GM23338 (cell line): ENCODE data around the gene SCG5.

Experiments used
- CTCF ChIP-seq, 2 experiments: fragments of 200-600 bp in 1 of 2; sonication (generic) in 1 of 2; conservative IDR thresholded peaks; 2 replicates each; pipeline versions ENCODE4 v1.5.1 to v1.6.1; 2016 to 2017; ENCODE audit warnings: antibody characterized with exemption in 2 of 2, low read depth in 2 of 2, mild to moderate bottlenecking in 2 of 2, moderate library complexity in 1 of 2
- EZH2 ChIP-seq: fragments of 200-600 bp; sonication (generic); IDR thresholded peaks from one replicate; pipeline ENCODE4 v1.8.0; 2017; ENCODE audit warnings: antibody characterized with exemption, mild to moderate bottlenecking, low read depth; ENCODE audit not compliant: unreplicated experiment
- POLR2AphosphoS5 ChIP-seq: IDR thresholded peaks from 2 replicates; pipeline ENCODE4 v1.6.1; 2016; ENCODE audit warnings: antibody characterized with exemption, low read depth
- TF ChIP-seq, protein P1 (sequence below): IDR thresholded peaks from 2 replicates; pipeline ENCODE4 v1.6.1; 2016; ENCODE audit warnings: antibody characterized with exemption

DNA sequence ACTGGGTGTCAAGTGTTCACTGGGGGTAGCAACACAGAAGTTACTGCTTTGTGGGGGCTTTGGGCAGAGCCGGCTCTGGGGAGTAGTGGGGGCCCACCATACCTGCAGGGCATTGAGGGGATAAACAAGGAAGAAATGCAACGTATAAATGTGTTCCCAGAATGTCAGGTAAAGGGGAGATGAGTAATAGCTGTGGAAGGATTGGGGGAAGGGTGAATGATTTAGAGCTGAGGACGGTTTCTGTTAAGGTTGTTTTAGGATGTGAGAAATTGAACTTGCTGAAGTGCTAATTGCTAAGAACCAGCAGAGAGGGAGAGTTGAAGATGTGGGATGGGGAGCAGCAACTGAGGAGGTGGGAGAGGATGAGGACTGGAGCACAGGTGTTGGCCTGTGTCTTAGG, 10.7 kb downstream of the SCG5 start:
- TF ChIP-seq CTCF (conservative IDR thresholded peaks at IDR 0.05; ENCODE audit: low read depth in 2 of 2) (no peak), EZH2 (no peak), POLR2AphosphoS5 (no peak)
- TF ChIP-seq, protein P1, sequence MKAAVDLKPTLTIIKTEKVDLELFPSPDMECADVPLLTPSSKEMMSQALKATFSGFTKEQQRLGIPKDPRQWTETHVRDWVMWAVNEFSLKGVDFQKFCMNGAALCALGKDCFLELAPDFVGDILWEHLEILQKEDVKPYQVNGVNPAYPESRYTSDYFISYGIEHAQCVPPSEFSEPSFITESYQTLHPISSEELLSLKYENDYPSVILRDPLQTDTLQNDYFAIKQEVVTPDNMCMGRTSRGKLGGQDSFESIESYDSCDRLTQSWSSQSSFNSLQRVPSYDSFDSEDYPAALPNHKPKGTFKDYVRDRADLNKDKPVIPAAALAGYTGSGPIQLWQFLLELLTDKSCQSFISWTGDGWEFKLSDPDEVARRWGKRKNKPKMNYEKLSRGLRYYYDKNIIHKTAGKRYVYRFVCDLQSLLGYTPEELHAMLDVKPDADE = no peak
